Colonic mucosa (tissue), 4 donors: ENCODE measurements around the gene TAF6. TPM values are rescaled to one million over a fixed set of nuclear protein-coding genes. Genes with fewer than 3 reads are reported as not detected.

Experiments used
- DNase-seq: peaks from one replicate; pipeline ENCODE4 v3.0.0-alpha.2; 2020
- H3K27ac ChIP-seq: fragments of 200-600 bp; one replicate; pipeline ENCODE4 v1.8.0; 2021
- H3K27me3 ChIP-seq: fragments of 200-600 bp; one replicate; pipeline ENCODE4 v1.8.0; 2021
- H3K36me3 ChIP-seq: fragments of 200-600 bp; one replicate; pipeline ENCODE4 v1.8.0; 2021
- H3K4me1 ChIP-seq: fragments of 200-600 bp; one replicate; pipeline ENCODE4 v1.8.0; 2021; ENCODE audit warnings: mild to moderate bottlenecking
- H3K4me3 ChIP-seq: fragments of 200-600 bp; one replicate; pipeline ENCODE4 v1.8.0; 2021
- H3K9ac ChIP-seq, 2 donors: one replicate each; pipeline ENCODE4 v1.7.0; 2013; ENCODE audit warnings: control low read depth in 2 of 2, low read depth in 2 of 2, low read length in 2 of 2
- H3K9me3 ChIP-seq: fragments of 200-600 bp; one replicate; pipeline ENCODE4 v1.8.0; 2021
- CTCF ChIP-seq: fragments of 200-600 bp; IDR thresholded peaks from one replicate; pipeline ENCODE4 v1.8.0; 2022; ENCODE audit warnings: antibody characterized with exemption, mild to moderate bottlenecking
- intact Hi-C: fragments of 100-400 bp; cut with DNase I; formaldehyde crosslinking; loops from one replicate; pipeline ENCODE4 v1.14.1; 2022
- total RNA-seq, 2 donors: library from RNA; stranded (reverse); fragmentation: NEBNext Ultra II Directional in 1 of 2; extraction: Animal tissue kit (Norgen Biotek cat#: 25700) in 1 of 2; gene quantifications; one replicate each; pipeline ENCODE4 v1.2.1, GENCODE V29; 2021
- donor health status: healthy.
- donor health status: DM: no; HTN: no; CAD: no.
- donor health status: DM: no; HTN: no; CAD: no.

Gene TAF6
- total RNA-seq, 2 donors from 2014 or later = 28.7 to 67.3 TPM

- Histone ChIP-seq H3K27ac (no peak overlapping the region), H3K4me1 (peaks cover 3% of the 10 kb centered on the region), H3K27me3 (no peaks in the 10 kb centered on the region), H3K4me3 (no peak overlapping the region), H3K36me3 (peaks cover 37% of the 10 kb centered on the region), H3K9ac (no peak overlapping the region), H3K9me3 (no peaks in the 10 kb centered on the region)
- DNase-seq = no peak
- no peak for TF ChIP-seq CTCF
- intact Hi-C loops = no loop called here
These were observed 26.1 kb downstream of the TAF6 start for GRCh38 chr7:100093054-100093453.

GRCh38 chr7:100091411-100092181 lies 27.6 kb downstream of the TAF6 start:
- no peaks in the 10 kb centered on the region for H3K27me3 ChIP-seq
- intact Hi-C loops = no loop called here
- no peak for DNase-seq
- no peak overlapping the region for H3K9ac ChIP-seq
- peaks cover 3% of the 10 kb centered on the region for H3K4me1 ChIP-seq
- TF ChIP-seq CTCF = no peak
- no peaks in the 10 kb centered on the region for H3K9me3 ChIP-seq
- peaks cover 32% of the 10 kb centered on the region for H3K36me3 ChIP-seq
- H3K4me3 ChIP-seq = no peak overlapping the region
- no peak overlapping the region for H3K27ac ChIP-seq

- H3K27me3 ChIP-seq = no peaks in the 10 kb centered on the region
- no peaks in the 10 kb centered on the region for H3K9me3 ChIP-seq
- DNase-seq = no peak
- no peak for TF ChIP-seq CTCF
- H3K9ac ChIP-seq = no peak overlapping the region
- no peak overlapping the region for H3K27ac ChIP-seq
- H3K4me1 ChIP-seq = peaks cover 3% of the 10 kb centered on the region
- H3K36me3 ChIP-seq = peaks cover 26% of the 10 kb centered on the region
- intact Hi-C loops = no loop called here
- H3K4me3 ChIP-seq = no peak overlapping the region
These were observed 28.4 kb downstream of the TAF6 start for GRCh38 chr7:100090527-100091410.

- intact Hi-C loops = no loop called here
- Histone ChIP-seq H3K4me1 (peaks cover 3% of the 10 kb centered on the region), H3K4me3 (peak overlapping the region; percentile 66), H3K9ac (peak overlapping the region; percentile 93 to 97), H3K9me3 (no peaks in the 10 kb centered on the region), H3K27me3 (no peaks in the 10 kb centered on the region), H3K36me3 (peaks cover 15% of the 10 kb centered on the region), H3K27ac (peak overlapping the region; percentile 75)
- no peak for DNase-seq
- TF ChIP-seq CTCF = no peak
These were observed 29.5 kb downstream of the TAF6 start for GRCh38 chr7:100089458-100090196.
